ENCODE measurements around the gene XAGE1A.
"Not testable (repeated sequence)": the region's sequence is repeated elsewhere in the genome, so short reads cannot be mapped to it uniquely, and the experiment has no call there.

Gene XAGE1A

GRCh38 chrX:52495545-52496418 is at the start of gene XAGE1A:
Gene XAGE1A (plus strand): TSS chrX:52495808. CDS start chrX:52497362, 1,554 bp downstream.
- not testable (repeated sequence) for DNase-seq (ENCODE audit: low spot score)

- DNase-seq (ENCODE audit: low spot score): not testable (repeated sequence)
Observed at GRCh38 chrX:52452031-52452430, 43.6 kb upstream of the XAGE1A start.

- not testable (repeated sequence) for DNase-seq (ENCODE audit: low spot score)
Observed at GRCh38 chrX:52471301-52471700, 24.3 kb upstream of the XAGE1A start.

- DNase-seq (ENCODE audit: low spot score): not testable (repeated sequence)
Observed at GRCh38 chrX:52496419-52496772, 788 bp downstream of the XAGE1A start.

GRCh38 chrX:52501362-52501761 is 5.8 kb downstream of the XAGE1A start:
- not testable (repeated sequence) for DNase-seq (ENCODE audit: low spot score)

- DNase-seq (ENCODE audit: low spot score): no peak
Observed at GRCh38 chrX:52504551-52504950, 8.9 kb downstream of the XAGE1A start.

GRCh38 chrX:52507331-52507730 is 11.7 kb downstream of the XAGE1A start:
- DNase-seq (ENCODE audit: low spot score): no peak

GRCh38 chrX:52509916-52510315 is 14.3 kb downstream of the XAGE1A start:
- no peak for DNase-seq (ENCODE audit: low spot score)

GRCh38 chrX:52511126-52511525 is 15.5 kb downstream of the XAGE1A start:
- DNase-seq (ENCODE audit: low spot score): not testable (repeated sequence)

GRCh38 chrX:52516110-52516986 is 20.7 kb downstream of the XAGE1A start:
- DNase-seq (ENCODE audit: low spot score): not testable (repeated sequence)

- not testable (repeated sequence) for DNase-seq (ENCODE audit: low spot score)
Observed at GRCh38 chrX:52516987-52517325, 21.3 kb downstream of the XAGE1A start, which contains the start of gene XAGE1B. Gene XAGE1B (minus strand): TSS chrX:52517063. CDS start chrX:52515527, 1,536 bp downstream.

GRCh38 chrX:52541051-52541450 is 45.4 kb downstream of the XAGE1A start:
- not testable (repeated sequence) for DNase-seq (ENCODE audit: low spot score)

- DNase-seq (ENCODE audit: low spot score): no peak
Observed at GRCh38 chrX:52542311-52542710, 46.7 kb downstream of the XAGE1A start.

GRCh38 chrX:52544147-52544840 is 48.7 kb downstream of the XAGE1A start:
- DNase-seq (ENCODE audit: low spot score): no peak

- not testable (repeated sequence) for DNase-seq (ENCODE audit: low spot score)
Observed at GRCh38 chrX:52548769-52549168, 53.2 kb downstream of the XAGE1A start.

All from globus pallidus (tissue), 1 donor.